B cell (primary cell): ENCODE results near the gene DACH2.

Experiments used
- EZH2 ChIP-seq: IDR thresholded peaks from 2 replicates; pipeline ENCODE4 v1.6.1; 2012; ENCODE audit warnings: borderline replicate concordance, low read depth, mild to moderate bottlenecking, moderate library complexity, low read length; ENCODE audit not compliant: insufficient read depth, poor library complexity, severe bottlenecking
- TF ChIP-seq, protein P1 (sequence below): fragments of 200-600 bp; IDR thresholded peaks from one replicate; pipeline ENCODE4 v1.8.0; 2022; ENCODE audit warnings: antibody characterized with exemption, mild to moderate bottlenecking

DNA sequence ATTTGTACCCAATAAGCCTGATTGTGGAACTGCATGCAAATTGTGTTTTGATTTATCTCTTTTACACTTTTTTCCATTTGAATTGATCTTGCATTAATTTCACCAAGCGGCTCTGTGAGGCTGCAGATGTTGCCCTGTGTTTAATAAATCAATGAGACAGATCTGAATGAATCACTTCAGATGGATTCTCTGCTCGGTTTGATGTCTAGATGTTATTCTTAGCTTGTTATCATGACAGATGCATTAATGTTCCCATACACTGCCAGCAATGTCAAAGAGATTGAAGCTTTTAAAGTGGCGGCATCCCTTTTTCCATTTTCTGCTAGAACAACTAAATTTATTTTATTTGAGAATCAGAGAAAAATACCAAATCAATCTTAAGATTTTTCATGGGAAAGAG lies 6.3 kb downstream of the DACH2 start:
- TF ChIP-seq, protein P1, sequence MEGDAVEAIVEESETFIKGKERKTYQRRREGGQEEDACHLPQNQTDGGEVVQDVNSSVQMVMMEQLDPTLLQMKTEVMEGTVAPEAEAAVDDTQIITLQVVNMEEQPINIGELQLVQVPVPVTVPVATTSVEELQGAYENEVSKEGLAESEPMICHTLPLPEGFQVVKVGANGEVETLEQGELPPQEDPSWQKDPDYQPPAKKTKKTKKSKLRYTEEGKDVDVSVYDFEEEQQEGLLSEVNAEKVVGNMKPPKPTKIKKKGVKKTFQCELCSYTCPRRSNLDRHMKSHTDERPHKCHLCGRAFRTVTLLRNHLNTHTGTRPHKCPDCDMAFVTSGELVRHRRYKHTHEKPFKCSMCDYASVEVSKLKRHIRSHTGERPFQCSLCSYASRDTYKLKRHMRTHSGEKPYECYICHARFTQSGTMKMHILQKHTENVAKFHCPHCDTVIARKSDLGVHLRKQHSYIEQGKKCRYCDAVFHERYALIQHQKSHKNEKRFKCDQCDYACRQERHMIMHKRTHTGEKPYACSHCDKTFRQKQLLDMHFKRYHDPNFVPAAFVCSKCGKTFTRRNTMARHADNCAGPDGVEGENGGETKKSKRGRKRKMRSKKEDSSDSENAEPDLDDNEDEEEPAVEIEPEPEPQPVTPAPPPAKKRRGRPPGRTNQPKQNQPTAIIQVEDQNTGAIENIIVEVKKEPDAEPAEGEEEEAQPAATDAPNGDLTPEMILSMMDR, result no peak
- TF ChIP-seq EZH2, result no peak
